Stimulated activated CD8-positive, alpha-beta memory T cell treated with anti-CD3 and anti-CD28 coated beads, Interleukin-15, amount 100 ng/mL, for 24 hours (primary cell): Measurements from ENCODE around the gene DNM2.
"Not testable (repeated sequence)": the region's sequence is repeated elsewhere in the genome, so short reads cannot be mapped to it uniquely, and the experiment has no call there.

Source experiments
- DNase-seq: peaks from one replicate; pipeline ENCODE4 v3.0.0-alpha.2; 2020; ENCODE audit warnings: low read depth

DNM2 gene

GRCh38 chr19:10838377-10838776 is 120.5 kb downstream of the DNM2 start:
- DNase-seq: no peak

- no peak for DNase-seq
Observed at GRCh38 chr19:10839114-10840050, 121.5 kb downstream of the DNM2 start.

GRCh38 chr19:10842788-10843187 is 124.9 kb downstream of the DNM2 start:
- no peak for DNase-seq

GRCh38 chr19:10846500-10847202 is 128.8 kb downstream of the DNM2 start:
- DNase-seq: no peak

GRCh38 chr19:10848230-10848856 is 130.5 kb downstream of the DNM2 start, which contains the start of gene C19orf38:
Gene C19orf38 (plus strand): TSS chr19:10848415. CDS start chr19:10848509, 94 bp downstream.
- DNase-seq: no peak

- DNase-seq: no peak
Observed at GRCh38 chr19:10850631-10851030, 132.8 kb downstream of the DNM2 start.

- no peak for DNase-seq
Observed at GRCh38 chr19:10852098-10852800, 134.4 kb downstream of the DNM2 start.

GRCh38 chr19:10852941-10853340 is 135.1 kb downstream of the DNM2 start:
- no peak for DNase-seq

GRCh38 chr19:10854350-10855089 is 136.6 kb downstream of the DNM2 start:
- DNase-seq: no peak

GRCh38 chr19:10855879-10856522 is 138.1 kb downstream of the DNM2 start:
- no peak for DNase-seq

- DNase-seq: not testable (repeated sequence)
Observed at GRCh38 chr19:10856899-10857298, 139.0 kb downstream of the DNM2 start.

- DNase-seq: no peak
Observed at GRCh38 chr19:10858204-10858828, 140.4 kb downstream of the DNM2 start.

- no peak for DNase-seq
Observed at GRCh38 chr19:10861103-10861651, 143.3 kb downstream of the DNM2 start.

- no peak for DNase-seq
Observed at GRCh38 chr19:10862561-10863106, 144.8 kb downstream of the DNM2 start.

GRCh38 chr19:10863107-10863717 is 145.3 kb downstream of the DNM2 start:
- no peak for DNase-seq

- DNase-seq: peak; percentile 64
Observed at GRCh38 chr19:10864538-10864899, 146.6 kb downstream of the DNM2 start.

GRCh38 chr19:10866495-10866894 is 148.6 kb downstream of the DNM2 start:
- DNase-seq: no peak

GRCh38 chr19:10868872-10869547 is 151.1 kb downstream of the DNM2 start:
- DNase-seq: no peak

GRCh38 chr19:10869872-10870311 is 152.0 kb downstream of the DNM2 start:
- DNase-seq: not testable (repeated sequence)
